Vagina (tissue), 2 donors: Measurements from ENCODE around the gene ADARB2.

Experiments
- CTCF ChIP-seq, 3 experiments: fragments of 450-650 bp in 2 of 3; fragments of 200-600 bp in 1 of 3; sonication (generic) in 1 of 3; IDR thresholded peaks; one replicate each; pipeline ENCODE4 v1.5.1; 2017 to 2019; ENCODE audit warnings: antibody characterized with exemption in 3 of 3, mild to moderate bottlenecking in 2 of 3, moderate library complexity in 2 of 3
- POLR2A ChIP-seq, 2 donors: fragments of 450-650 bp; IDR thresholded peaks; one replicate each; pipeline ENCODE4 v1.6.1; 2017; ENCODE audit warnings: antibody characterized with exemption in 2 of 2, mild to moderate bottlenecking in 2 of 2, moderate library complexity in 2 of 2
- POLR2AphosphoS5 ChIP-seq, 2 donors: sonication (generic); formaldehyde crosslinking; IDR thresholded peaks; one replicate each; pipeline ENCODE4 v1.9.0; 2017; ENCODE audit warnings: antibody characterized with exemption in 2 of 2, mild to moderate bottlenecking in 2 of 2, low read depth in 1 of 2; ENCODE audit not compliant: insufficient read depth in 1 of 2

GRCh38 chr10:1523221-1523620 lies 214.1 kb downstream of the ADARB2 start:
- no peak for TF ChIP-seq CTCF (IDR thresholded peaks at IDR 0.05)
- no peak for TF ChIP-seq POLR2A (IDR thresholded peaks at IDR 0.05)
- no peak for TF ChIP-seq POLR2AphosphoS5 (IDR thresholded peaks at IDR 0.05; ENCODE audit: insufficient read depth in 1 of 2, low read depth in 1 of 2)
